ENCODE measurements around the gene SLC28A3. TPM values are rescaled to one million over a fixed set of nuclear protein-coding genes. Genes with fewer than 3 reads are reported as not detected.

Gene SLC28A3
- total RNA-seq, 1 donor from 2014 or later = 0.09 TPM

DNA sequence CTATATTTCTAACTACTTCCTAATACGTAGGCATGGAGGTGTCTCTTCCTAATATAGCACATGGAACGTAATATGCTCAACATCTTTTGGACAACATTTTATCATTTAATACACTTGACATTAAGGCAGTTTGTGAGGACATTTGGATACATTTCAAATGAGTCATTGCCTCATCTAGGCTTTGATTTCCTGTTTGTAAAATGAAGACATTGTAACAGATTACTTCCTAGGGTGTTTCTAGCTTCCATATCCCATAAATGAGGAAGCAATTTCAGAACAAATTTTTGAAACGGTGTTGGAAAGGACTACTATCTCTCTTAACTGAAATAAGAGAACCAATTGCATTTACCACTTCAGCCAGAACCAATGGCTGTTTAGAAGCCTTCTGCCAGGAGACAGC lies 38.7 kb downstream of the SLC28A3 start:
- intact Hi-C loops (cut with micrococcal nuclease) = no loop called here

DNA sequence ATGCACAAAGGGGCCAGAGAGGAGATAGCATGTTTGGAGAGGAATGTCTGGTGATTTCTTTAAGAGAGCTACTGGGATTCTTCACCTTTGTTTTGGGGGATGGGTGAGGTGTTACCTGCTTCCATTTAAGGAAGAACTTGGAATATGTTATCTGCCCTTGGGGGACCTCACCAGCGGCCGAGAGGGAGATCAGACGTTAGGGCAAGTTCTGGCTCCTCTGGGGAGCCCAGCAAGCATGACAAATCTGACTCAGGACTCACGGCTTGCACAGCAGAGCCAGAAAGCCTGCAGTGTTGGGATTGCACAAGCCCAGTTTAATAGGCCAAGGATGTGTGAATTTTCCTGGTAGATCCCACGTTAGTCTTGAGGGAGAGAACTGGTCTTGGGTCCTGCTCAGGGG lies 40.3 kb downstream of the SLC28A3 start:
- intact Hi-C loops (cut with micrococcal nuclease) = no loop called here

DNA sequence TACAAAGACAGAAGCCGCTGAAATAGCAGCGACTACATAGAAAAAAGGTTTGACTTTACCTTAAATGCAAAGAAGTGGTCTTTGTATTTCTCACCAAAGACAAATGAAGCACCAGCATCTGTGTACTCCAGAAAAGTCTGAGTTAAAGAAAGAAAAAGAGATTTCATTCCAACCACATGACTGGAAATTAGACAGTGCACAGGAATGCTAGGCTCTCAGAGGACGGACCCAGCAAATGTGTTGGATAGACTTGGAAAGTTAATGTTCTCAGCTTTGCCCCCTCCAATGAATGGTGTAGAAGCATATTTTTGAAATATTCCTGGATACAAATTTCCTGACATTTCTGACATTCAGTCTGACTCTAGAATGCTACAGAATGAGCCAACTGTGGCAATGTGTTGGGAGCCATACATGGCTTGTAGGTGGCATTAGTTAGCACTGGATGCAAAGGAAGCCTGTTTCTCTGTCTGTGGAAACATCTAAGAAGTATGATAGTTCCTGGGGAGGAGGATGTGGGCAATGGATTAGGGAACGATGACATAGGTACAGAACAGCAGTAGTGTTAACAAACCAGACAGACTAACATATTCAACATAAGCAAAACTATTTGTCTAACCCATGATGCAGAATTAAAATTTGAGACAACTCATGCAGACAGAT lies 43.3 kb downstream of the SLC28A3 start:
- intact Hi-C loops (cut with micrococcal nuclease) = loop anchor here (10.0 kb wide), 1 partner anchor 672 kb away; the partner anchor contains the start of gene IDNK

DNA sequence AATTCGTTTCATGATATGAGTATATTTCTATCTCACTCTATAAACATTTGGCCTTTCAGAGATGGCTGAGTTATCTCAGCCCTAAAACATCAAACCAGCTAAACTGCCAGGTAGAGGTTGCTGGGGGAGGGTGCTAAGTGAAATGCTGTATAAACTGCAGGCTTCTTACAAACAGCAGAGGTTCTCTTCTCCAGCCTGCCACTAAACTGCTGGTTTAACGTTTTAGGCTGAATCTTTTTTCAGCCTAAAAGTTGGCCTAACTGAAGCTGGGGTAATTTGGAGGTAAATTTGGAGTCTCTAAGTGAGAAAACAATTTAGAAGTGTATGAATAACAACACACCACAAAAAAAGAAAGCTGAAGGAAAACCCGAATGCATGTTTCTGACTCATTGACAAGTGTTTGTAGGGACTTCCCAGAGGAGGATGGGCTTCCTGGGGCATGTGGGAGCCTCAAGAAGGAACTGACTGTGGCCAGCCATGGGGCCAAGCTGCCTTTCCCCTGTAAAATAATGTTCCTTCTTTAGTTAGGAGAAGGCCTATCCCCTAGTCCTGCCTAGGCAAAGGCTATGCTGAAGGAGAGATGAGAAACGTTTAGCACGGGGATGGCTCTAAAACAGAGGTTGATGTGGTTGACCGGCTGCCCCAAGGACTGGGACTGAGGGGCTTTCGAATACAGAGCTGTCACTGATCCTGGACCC lies 44.3 kb downstream of the SLC28A3 start:
- intact Hi-C loops (cut with micrococcal nuclease) = loop anchor here (1.0 to 10.0 kb wide), 3 partner anchors 19 to 671 kb away; partner anchors contain the start of gene IDNK

DNA sequence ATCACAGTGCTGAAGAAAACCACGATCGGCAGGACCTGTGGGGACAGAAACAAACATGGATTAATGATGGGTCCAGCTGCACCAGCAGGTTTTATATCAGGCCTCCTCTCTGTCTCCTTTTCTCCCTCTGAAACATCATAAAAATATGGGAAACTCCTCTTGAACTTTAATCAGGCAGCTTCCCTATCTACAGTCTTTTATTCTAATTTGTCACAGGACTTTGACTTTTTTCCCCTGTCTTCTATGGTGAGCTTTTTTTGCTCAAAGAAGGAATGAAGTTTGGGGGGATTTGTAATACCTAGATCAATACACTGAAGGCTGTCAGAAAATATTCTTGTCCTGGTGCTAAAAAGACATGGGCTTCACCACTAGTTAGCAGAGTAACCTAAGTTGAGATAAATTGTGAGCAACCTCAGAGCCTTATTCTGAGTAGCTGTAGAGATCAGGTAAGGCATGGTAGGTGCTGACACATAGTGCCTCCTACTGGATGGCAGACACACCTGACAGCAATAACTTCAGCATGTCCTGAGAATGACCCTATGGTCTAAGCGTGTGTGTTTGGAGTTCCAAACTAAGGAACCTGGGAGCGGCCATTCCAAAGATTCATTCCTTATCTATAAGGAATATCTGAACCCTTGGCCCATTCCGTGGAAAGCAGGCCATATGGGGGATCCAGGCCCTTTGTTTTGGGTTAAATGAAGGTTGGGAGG lies 46.2 kb downstream of the SLC28A3 start:
- intact Hi-C loops (cut with micrococcal nuclease) = loop anchor here (10.0 kb wide), 1 partner anchor 670 kb away; the partner anchor contains the start of gene IDNK

DNA sequence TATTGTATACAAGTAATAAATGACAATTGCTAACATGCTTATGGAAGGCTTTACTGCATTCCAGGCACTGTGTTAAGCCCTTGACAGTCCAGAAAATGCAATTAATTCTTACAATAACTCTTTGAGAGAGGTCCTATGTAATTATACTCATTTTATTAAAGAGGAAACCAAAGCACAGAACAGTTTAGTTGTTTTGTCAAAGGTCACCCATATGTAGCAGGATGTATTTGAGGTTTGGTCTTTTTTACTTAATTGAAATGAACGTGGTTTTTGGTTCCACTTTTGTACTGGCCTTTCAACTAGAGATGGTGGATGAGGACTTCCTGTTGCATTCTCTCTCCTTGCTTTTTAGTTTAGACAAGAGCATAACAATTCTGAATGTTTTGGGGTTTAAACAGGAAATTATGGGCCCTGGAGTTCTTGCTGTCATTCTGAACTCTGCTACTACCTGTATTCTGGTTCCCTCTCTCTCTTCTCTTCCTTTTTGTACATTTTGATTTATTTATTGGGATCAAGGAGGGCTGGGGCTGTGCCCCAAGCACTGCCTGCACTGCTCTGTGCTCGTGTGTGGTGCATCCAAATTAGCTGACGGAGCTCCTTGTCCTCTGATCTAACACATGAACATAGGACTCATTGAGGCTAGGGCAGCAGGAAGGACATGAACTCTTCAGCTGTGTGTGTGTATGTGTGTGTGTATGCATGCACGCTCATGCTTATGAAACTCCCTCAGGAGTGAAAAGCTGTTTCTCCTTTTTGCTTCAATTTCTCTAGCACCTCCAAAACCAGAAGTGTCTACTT lies 47.4 kb downstream of the SLC28A3 start:
- intact Hi-C loops (cut with micrococcal nuclease) = loop anchor here (1.0 to 10.0 kb wide), 2 partner anchors 314 to 668 kb away; partner anchors contain the start of gene IDNK

DNA sequence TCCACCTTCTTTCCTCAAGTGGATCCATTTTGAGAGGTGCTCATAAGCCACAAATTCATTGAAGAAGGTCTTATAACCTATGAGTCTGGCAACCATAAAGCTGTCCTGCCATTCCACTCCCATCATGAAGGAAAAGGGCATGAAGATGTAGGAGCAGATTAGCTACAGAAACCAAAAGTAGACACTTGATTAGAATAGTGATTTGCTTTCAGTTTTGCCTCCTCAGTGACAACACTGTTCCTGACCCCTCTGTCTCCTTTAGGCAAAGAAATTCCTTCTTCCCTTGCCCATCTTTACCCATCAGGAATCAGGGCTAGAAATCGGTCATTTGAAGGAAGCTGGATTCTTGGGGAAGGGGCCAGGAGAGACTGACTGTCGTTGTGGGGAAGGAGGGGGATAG lies 55.2 kb downstream of the SLC28A3 start:
- intact Hi-C loops (cut with micrococcal nuclease) = no loop called here

DNA sequence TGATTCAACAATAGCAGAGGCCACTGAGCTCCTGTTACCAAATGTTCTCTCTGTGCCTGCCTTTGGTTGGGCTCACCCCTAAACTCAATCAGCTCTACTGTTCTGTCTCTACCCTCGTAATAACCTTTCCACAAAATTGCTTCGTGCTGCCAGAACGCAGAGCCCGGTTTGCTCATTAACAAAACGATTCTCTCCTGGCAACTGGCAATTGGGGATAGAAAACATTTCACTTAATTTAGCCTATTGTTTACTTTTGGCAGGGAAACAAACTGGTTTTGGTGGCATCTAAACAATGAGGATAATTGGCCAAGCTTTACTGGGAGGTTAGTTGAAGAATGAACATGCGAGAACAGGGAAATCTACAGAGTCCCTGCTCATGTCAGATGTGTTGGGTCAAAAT lies 56.6 kb downstream of the SLC28A3 start:
- intact Hi-C loops (cut with micrococcal nuclease) = no loop called here

DNA sequence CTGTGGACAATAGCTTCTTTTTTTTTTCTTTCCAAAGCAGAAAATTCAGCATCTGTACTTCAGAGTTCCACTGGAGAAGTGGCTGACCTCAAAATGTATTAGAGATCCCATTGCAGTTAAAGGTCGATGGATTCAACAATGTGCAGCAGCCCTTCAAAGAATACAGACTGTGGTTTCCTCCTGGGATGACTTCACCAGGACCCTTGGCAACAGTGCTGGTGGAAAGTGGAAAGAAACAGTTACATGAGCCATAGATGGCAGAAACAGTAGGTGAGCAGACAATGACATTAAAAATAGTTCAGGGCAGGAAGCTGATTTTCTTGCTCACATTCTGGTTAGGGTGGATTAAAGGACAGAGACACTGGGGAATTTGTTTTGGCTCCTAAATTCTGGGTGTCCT lies 62.4 kb downstream of the SLC28A3 start:
- intact Hi-C loops (cut with micrococcal nuclease) = no loop called here

DNA sequence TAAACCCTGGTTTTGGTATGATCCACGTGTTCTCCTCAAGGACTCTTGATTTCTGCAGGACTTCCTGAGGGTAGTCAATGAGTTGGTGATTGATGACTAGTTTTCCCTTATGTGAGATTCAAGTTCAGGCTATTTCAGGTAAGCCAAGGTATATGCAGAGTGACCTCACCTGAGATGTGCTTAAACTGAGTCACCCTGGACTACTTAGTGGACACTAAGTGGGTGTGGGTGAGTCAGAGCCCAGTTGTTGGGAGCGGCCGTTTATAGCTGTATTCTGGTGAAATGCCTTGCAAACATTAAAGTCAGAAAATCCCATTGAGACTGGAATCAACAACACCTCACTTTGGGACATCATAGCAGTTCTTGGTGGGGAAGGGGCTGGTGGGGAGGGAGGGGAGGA lies 62.9 kb downstream of the SLC28A3 start:
- intact Hi-C loops (cut with micrococcal nuclease) = no loop called here

DNA sequence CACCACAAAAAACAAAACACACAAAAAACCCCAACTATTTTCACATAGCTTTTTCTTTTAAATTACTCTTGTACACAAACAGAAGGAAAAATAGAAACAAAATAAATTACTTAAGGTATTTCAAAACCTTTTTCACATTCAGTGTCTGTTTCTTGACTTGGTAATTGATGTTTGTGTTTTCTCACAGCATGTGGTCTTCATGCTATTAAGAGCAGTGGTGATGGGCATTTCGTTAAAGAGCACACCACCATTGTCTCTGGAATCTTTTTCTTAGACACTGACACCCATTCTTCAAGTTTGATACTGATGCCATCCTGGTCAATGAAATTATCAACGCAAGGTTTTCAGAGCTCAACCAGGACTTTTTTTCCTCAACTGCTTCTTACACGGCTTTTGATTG lies 63.8 kb downstream of the SLC28A3 start:
- intact Hi-C loops (cut with micrococcal nuclease) = no loop called here

DNA sequence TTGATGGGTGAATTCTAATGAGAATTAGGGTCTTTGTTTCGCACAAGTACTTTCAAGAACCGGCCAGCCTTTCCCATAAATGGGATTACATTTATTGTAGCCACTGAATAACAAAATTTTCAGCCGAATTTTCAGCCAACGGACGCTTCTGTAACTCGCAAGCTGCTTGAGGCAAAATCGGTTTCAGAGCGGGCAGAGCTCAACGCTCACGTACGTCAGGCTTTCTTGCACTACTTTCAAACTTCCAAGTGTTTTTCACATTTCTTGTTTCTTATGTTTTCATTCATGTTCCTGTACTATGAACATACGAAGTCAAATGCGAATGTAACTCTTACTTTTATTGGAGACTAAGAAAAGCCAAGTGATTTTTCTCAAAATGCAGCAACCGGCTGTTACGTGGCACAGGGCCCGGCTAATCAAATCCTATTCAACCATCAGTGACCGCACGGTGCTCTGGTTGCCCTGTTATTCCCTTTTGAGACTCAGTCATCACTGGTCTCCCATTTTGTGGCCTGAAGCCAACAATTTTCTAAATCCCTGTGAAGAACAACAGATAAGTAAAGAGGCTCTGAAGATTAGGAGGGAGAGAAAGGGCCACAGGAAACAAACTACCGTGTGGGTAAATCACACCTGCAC lies 68.5 kb downstream of the SLC28A3 start:
- intact Hi-C loops (cut with micrococcal nuclease) = no loop called here

DNA sequence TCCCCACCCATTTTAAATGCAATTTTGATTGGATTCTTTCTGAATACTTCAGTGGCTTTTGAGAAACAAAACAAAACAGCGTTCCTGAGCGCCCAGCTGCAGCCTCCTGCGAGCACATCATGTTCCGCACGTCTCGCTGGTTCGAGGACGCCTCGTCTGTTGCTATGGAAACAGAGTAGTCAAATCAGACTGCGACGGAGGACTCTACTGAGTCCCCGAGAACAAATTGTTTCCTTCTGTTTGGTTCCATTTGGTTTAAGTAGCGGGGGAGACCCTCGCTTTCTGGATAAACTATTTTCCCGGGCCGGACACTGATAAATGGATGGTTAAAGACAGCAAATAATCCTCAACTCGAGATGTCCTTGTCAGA lies 69.0 kb downstream of the SLC28A3 start:
- intact Hi-C loops (cut with micrococcal nuclease) = no loop called here

DNA sequence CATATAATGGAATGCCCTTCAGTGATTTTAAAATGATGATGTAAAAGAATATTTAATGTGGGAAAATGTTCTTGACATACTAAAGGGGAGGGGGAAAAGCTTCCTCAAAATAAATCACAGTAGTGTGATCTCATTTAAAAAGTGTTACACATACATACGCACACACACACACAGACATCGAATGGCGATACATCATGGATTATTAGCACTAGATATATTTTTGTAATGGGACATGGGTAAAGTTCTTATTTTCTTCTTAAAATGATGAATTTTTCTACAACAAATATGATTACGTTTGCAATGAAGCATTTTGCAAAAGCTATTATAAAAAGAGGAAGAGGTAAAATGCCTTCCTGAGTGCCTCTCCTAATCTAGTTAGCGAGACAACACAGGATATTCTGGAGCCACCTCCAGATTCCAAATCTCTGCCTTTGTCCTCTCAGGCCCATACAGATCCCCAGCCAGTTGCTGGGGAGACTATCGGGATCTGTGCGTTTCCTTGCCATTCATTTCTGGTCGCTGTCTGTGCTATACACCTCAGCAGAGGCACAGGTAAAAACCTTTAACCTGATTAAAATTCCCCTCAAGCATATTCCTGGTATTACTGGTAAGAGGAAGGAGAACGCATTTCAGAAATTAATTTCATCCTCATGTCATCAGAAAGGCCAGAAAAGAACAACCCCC lies 69.6 kb downstream of the SLC28A3 start:
- intact Hi-C loops (cut with micrococcal nuclease) = no loop called here

DNA sequence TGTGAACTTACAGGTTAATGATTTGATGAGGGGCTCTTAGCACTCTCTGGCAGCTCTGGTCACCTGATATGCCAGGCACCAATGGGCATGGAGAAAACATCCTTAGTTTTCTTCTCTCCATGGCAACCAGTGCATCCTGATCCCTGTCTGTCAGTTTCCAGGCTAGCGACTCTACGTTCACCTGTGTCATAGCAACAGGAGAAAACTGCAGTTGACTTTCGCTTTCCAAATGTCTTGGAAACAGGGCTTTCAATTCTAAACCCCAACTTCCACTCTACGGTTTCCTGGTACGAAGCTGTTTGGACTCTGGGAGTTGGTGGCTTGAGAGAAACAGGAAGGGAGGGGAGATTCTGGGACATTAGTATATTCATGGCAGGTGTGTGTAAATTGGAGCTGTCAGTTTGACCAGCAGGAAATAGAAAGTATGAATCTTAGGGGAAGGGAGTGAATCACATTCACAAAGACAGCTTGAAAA lies 74.4 kb downstream of the SLC28A3 start:
- intact Hi-C loops (cut with micrococcal nuclease) = loop anchor here (1.0 kb wide), 1 partner anchor 30 kb away; no protein-coding TSS in a partner anchor

DNA sequence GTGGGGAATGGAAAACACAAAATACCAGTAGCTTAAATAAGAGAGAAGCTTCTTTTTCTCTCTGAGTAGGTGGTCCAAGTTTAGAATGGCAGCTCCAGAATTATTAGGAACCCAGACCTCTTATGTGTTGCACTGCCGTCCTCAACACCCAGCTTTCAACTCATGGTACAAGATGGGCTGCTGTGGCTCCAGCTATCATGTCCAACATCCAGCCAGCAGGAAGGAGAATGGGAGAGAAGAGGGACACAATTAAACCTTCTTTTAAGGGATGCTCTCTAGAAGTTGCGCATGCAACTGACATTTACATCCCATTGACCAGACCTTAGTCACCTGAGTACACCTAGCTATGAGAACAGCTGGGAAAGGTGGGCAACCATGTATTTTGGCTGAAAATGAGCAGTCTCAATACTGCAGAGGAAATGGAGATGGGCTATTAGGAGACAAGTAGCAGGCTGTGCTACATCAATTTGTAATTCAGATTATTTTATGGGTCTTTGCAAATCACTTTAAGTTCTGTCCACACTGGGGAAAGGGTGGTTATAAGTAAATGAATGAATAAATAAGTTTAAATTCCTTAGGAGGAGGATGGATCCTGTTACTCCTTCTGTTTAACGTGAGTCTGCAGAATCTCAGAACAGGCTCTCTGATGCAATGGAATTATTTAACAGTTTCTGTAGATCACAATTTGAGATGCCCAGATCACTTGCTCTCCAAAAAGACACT lies 76.1 kb downstream of the SLC28A3 start:
- intact Hi-C loops (cut with micrococcal nuclease) = no loop called here

DNA sequence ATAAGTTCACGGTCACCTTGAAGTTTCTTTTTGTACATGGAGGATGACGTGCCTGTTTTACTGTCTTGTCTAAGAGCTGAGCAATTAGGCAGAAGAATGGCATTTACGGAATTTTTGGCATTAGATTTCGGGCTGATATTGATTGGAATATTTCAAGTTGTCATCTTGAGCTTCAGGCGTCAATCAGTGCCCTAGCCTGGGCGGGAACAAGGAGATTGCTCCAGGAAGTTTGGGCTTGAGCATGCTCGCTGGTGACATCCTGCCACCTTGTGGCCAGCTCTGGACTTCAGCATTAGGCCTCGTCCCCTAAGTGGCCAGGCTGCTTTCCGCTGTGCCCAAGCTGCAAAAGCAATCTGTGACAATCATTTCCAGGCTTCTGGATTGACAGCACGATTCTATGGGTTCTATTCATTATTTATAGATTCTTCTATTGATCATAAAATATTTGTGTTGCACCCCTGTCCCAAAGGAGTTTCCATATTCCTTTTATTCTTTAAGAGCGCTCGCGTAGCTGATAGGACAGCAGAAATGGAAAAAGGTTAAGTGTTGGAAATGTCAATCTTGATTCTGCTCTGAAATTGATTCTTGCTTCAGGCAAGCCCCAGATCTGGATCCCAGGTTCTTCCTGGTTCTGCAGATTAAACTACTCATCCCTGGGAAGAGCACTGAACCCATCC lies 79.3 kb downstream of the SLC28A3 start:
- intact Hi-C loops (cut with micrococcal nuclease) = loop anchor here (1.0 kb wide), 2 partner anchors 54 to 323 kb away; no protein-coding TSS in a partner anchor

DNA sequence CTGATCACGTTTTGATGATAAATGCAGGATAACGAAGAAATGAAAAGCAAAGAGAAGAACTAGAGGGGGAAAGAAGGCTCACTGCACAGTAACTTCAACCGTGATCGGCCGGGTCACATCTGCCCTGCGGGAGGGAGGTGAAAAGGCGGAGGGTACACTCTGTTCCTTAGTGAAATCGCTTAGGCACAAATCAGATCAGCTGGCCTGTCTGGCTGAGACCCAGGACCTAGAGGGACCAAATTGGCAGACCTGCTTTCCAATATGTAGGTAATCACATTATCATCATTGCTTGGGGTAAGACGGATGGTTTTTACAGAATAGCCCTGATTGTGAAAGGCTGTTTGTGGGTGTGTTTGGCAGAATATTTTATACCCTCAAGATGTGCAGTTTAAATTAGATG lies 82.2 kb downstream of the SLC28A3 start:
- intact Hi-C loops (cut with micrococcal nuclease) = no loop called here

DNA sequence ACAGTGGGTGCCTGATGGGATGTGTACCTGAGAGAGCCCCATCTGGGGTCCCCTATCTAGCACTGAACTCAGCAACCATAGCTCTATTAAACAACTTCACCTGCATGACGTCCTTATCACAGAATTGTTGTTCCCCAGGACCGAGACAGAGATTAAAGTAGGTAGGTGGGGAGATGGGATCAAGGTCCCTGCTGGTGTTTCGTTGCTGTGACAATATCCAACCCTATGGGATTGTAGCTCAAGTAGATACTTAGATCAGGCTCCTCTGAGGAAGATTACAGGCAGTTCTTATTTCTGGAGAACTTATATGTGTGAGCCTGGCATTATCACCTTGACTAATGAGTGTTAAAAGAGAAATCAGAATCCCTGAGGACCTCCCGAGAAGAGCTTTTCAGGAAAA lies 84.9 kb downstream of the SLC28A3 start:
- intact Hi-C loops (cut with micrococcal nuclease) = no loop called here

Measured in T-helper 2 cell treated with Interferon-gamma antibody and Interleukin-4, amounts not matched to agents 100 ng/mL and 5 ng/mL, for 36 hours (primary cell).